Middle frontal gyrus (tissue), 1 donor: ENCODE data around the gene VPS45.
"Not testable (repeated sequence)": the region's sequence is repeated elsewhere in the genome, so short reads cannot be mapped to it uniquely, and the experiment has no call there.

Source experiments
- DNase-seq: peaks from one replicate; pipeline ENCODE4 v3.0.0-alpha.2; 2015; ENCODE audit warnings: low spot score; ENCODE audit errors: extremely low spot score

Gene VPS45

DNA sequence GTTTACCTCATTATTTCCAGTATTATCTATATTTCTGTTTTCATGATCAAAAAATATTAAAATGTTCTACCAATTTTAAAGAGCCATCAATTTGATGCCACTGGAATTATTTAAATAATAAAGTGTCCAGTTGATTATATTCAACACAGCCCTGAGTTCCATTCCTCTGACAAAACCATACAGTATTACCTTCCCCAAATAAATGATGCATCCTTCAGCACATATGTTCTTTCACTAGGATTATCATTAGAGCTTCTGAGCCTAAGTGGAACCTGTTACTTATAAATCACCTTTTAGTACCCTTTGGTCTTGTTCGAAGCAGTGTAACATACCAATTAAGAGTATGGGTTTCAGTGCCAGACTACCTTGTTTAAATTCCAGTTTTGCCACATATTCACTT lies 64.8 kb downstream of the VPS45 start:
- no peak for DNase-seq

- no peak for DNase-seq
Observed at GRCh38 chr1:150134537-150134936, 67.0 kb downstream of the VPS45 start.

GRCh38 chr1:150135400-150135799 lies 67.8 kb downstream of the VPS45 start:
- not testable (repeated sequence) for DNase-seq

DNA sequence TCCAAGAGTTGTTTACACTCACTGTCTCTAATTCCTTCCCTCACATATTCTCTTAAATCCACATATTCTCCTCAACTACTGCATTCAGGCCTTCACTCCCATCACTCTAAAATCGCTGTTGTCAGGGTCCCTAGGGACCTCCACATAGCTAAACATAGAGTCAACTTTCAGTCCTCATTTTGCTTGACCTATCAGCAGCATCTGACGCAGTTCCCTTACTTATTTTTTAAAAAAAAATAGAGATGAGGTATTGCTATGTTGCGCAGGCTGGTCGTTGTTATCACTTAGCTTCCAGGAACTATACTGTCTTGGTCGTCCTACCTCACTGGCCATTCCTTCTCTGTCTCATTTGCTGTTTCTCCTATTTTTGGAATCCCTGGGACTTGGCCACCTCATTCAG lies 70.5 kb downstream of the VPS45 start:
- no peak for DNase-seq

DNA sequence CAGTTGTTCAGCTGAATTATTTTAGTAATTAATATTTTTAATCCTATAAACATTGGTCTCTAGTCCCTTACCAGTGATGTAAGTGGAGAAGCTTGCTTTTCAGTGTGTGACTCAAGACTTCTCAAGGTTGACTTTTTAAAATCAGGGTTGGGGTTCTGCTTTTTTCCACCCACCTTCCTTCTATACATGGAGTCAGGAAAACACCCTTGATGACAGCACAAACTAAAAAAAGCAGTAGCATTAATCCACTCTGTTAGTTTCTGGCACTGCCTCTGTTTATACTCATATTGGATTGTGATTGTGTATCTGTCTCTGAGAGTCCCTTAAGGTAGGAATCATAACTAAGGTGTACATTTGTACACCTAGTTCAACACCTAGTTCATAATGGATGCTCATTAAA lies 73.9 kb downstream of the VPS45 start:
- DNase-seq, result no peak

GRCh38 chr1:150142083-150142482 lies 74.5 kb downstream of the VPS45 start:
- no peak for DNase-seq

DNA sequence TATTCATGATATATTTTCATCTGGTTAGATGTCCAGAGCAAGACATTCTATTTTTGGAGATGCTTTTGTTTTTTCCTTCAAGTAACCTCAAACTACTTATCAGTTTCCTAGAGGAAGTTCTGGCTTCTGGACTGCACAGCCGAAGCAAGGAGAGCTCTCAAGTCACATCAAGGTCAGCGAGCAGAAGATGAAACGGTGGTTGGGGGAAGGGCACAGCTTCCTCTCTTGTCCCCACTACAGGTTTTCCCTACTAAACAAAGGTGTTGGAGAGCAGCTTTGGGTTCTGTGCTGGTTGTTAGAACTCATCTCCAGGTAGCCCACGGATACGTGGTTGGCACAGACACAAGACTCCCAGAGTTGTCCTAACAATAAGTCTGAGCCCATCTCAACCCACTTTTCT lies 77.0 kb downstream of the VPS45 start:
- DNase-seq, result no peak

DNA sequence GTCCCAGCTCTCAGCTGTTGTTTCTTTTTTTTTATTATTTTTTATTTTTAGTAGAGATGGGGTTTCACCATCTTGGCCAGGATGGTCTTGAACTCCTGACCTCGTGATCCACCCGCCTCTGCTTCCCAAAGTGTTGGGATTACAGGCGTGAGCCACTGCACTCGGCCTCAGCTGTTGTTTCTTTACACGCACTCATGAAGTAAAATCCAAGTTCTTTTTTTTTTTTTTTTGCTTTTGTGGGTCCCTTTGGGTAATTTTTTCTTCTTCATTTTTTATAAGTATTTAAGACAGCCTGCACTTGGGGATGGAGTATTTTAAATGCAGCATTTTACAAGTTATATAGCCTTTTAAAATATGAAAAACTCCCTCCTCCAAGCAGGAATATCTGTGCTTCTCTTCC lies 78.4 kb downstream of the VPS45 start:
- DNase-seq, result not testable (repeated sequence)

- DNase-seq, result no peak
Observed at GRCh38 chr1:150146849-150147542, 79.4 kb downstream of the VPS45 start.

GRCh38 chr1:150148837-150149270 lies 81.3 kb downstream of the VPS45 start:
- no peak for DNase-seq

GRCh38 chr1:150149271-150150132 lies 81.9 kb downstream of the VPS45 start, which contains the start of gene PLEKHO1:
Gene PLEKHO1, plus strand, starts transcription at chr1:150149916. Its CDS starts 342 bp downstream, at chr1:150150258.
- DNase-seq, result no peak

GRCh38 chr1:150150133-150151021 lies 82.8 kb downstream of the VPS45 start:
- no peak for DNase-seq

DNA sequence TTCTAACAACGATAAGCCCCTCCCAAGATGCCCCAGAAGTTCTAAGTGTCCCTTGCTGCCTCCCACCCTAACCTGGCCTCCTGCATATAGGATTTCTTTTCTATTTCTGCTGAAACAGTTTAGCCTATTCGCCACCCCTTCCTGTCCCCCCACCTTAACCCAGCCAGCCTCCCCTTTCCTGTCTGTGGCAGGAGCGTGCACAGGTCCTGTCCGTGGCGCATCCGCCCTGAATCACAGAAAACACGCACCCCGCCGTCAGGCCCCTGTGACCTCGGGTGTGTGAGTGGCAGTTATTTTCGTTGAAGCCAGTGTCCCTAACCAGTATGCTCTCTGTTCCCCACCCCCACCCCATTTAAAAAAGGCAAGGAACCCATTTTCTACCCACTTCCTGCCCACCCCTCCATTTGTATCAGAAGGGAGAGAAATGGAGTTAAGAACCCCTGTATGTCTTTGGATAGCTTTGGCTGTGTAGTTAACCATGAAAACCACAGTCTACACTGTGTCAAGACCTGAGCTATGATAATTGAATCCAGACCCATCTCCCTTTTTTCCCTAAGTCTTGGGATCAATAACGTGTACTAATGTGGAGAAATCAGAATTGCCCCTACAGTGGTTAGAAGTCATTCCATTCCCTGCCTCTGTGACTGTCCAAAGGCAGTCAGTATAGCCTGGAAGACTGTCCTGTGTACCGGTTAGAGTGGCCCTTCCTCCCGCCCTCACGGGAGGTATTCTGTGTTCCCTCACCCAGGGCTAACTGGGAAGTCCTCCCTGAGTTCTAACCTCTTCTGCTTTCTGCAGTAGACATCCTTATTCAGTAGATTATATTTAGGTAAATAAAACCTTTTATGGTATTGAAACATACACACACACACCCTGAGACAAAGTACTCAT lies 84.0 kb downstream of the VPS45 start:
- no peak for DNase-seq

- no peak for DNase-seq
Observed at GRCh38 chr1:150152182-150152536, 84.6 kb downstream of the VPS45 start.

GRCh38 chr1:150152772-150153456 lies 85.3 kb downstream of the VPS45 start:
- no peak for DNase-seq

DNA sequence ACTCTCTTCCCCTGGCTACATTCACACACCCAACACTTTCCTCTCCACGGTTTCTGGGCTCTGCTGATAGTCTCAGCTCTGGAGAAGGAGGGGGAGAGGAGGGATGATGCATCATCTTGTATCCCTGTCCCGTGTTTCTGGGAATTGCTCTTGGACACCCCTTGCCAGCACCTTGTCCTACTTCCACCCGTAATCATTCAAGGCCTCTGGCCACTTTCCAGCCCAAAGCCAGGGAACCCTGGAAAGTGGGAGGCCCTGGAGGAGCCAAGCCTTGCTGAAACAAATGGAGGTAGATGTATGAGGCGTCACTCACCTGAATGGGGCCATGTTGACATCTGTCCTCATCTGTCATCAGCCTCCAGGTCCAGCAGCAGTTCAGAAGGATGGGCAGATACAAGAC lies 86.6 kb downstream of the VPS45 start:
- no peak for DNase-seq

DNA sequence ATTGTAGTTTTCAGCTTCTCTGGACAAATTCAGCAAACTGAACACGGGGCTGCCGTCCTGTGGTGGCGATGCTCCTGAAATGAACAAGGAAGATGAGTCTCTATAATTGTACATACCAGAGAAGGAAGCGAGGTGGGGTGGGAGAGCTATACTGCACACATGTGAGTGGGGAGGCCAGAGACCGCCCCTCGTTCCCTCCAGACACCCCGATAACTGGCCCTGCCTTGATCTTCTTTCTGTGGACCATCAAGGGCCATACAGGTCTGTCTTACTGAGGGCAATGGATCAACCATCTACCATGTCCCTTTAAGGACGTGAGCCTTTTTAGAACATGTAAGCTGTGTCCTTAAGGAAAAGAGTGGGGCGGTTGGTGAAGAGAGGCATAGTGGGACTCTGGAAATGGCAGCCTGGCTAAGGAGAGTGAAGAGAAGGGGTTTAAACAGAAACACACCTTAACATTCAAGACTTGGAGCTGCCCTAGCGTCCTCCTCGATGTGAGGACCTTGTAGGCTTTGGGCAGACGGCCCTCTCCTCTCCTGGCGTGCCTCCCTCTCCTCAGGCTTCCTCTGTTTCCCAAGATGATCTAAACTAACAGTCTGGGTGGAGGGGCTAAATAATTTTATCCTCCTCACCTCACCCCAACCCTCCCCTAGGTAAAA lies 88.0 kb downstream of the VPS45 start:
- no peak for DNase-seq

- DNase-seq, result no peak
Observed at GRCh38 chr1:150156868-150157603, 89.5 kb downstream of the VPS45 start.

DNA sequence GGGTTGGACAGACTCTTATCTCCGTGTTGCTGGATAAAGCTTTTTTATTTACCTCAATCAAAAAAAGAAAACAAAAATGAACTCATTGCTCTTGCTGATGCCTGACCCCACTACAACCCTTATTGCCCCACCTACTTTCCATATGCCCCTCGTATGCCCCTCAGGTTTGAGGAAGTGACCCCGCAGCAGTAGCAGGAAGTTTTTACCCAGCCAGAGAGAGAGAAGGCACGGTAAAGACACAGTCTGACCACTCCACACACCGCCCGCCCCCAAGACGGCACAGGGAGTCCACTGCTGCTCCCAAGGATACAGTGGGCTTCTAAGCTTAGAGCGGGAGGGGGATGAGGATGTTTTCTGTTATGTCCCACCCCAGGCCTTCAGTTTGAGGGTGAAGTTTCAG lies 92.0 kb downstream of the VPS45 start:
- DNase-seq, result no peak
